Measurements from ENCODE around the gene LAD1.

LAD1 gene

GRCh38 chr1:201356236-201356635 is 42.9 kb downstream of the LAD1 start:
- Histone ChIP-seq H3K27me3 (ENCODE audit: insufficient read depth, low read length) (no peaks in the 10 kb centered on the region), H3K9me3 (ENCODE audit: insufficient read depth, low read depth, low read length) (no peaks in the 10 kb centered on the region), H3K36me3 (ENCODE audit: insufficient read depth, low read length) (no peaks in the 10 kb centered on the region), H3K27ac (ENCODE audit: low read depth, low read length) (no peak overlapping the region), H3K4me1 (ENCODE audit: insufficient read depth, low read length) (peaks cover 4% of the 10 kb centered on the region; the same call in 1 of the 2 replicates), H3K9ac (ENCODE audit: low read depth, low read length) (no peak overlapping the region), H3K4me3 (ENCODE audit: low read length) (no peak overlapping the region)
- WGBS = 91% methylated on average over 5 of the region's 5 CpGs

GRCh38 chr1:201355471-201355870 is 43.7 kb downstream of the LAD1 start:
- H3K9ac ChIP-seq (ENCODE audit: low read depth, low read length) = no peak overlapping the region
- H3K4me3 ChIP-seq (ENCODE audit: low read length) = no peak overlapping the region
- peaks cover 4% of the 10 kb centered on the region; the same call in 1 of the 2 replicates for H3K4me1 ChIP-seq (ENCODE audit: insufficient read depth, low read length)
- H3K27ac ChIP-seq (ENCODE audit: low read depth, low read length) = no peak overlapping the region
- H3K27me3 ChIP-seq (ENCODE audit: insufficient read depth, low read length) = no peaks in the 10 kb centered on the region
- no peaks in the 10 kb centered on the region for H3K36me3 ChIP-seq (ENCODE audit: insufficient read depth, low read length)
- H3K9me3 ChIP-seq (ENCODE audit: insufficient read depth, low read depth, low read length) = no peaks in the 10 kb centered on the region
- WGBS = 94% methylated on average over 7 of the region's 7 CpGs

- H3K4me1 ChIP-seq (ENCODE audit: insufficient read depth, low read length) = peaks cover 4% of the 10 kb centered on the region; the same call in 1 of the 2 replicates
- no peak overlapping the region for H3K27ac ChIP-seq (ENCODE audit: low read depth, low read length)
- no peak overlapping the region for H3K4me3 ChIP-seq (ENCODE audit: low read length)
- 75% methylated on average over 4 of the region's 4 CpGs for WGBS
- no peaks in the 10 kb centered on the region for H3K9me3 ChIP-seq (ENCODE audit: insufficient read depth, low read depth, low read length)
- H3K9ac ChIP-seq (ENCODE audit: low read depth, low read length) = no peak overlapping the region
- H3K27me3 ChIP-seq (ENCODE audit: insufficient read depth, low read length) = no peaks in the 10 kb centered on the region
- no peaks in the 10 kb centered on the region for H3K36me3 ChIP-seq (ENCODE audit: insufficient read depth, low read length)
Measured at GRCh38 chr1:201354901-201355295, 44.2 kb downstream of the LAD1 start.

- Histone ChIP-seq H3K9ac (ENCODE audit: low read depth, low read length) (no peak overlapping the region), H3K27ac (ENCODE audit: low read depth, low read length) (no peak overlapping the region), H3K27me3 (ENCODE audit: insufficient read depth, low read length) (no peaks in the 10 kb centered on the region), H3K9me3 (ENCODE audit: insufficient read depth, low read depth, low read length) (no peaks in the 10 kb centered on the region), H3K4me3 (ENCODE audit: low read length) (no peak overlapping the region), H3K36me3 (ENCODE audit: insufficient read depth, low read length) (no peaks in the 10 kb centered on the region), H3K4me1 (ENCODE audit: insufficient read depth, low read length) (peaks cover 3% of the 10 kb centered on the region; the same call in 1 of the 2 replicates)
- 94% methylated on average over 9 of the region's 9 CpGs for WGBS
Measured at GRCh38 chr1:201354151-201354900, 44.8 kb downstream of the LAD1 start.

GRCh38 chr1:201353186-201353940 is 45.8 kb downstream of the LAD1 start:
- Histone ChIP-seq H3K9me3 (ENCODE audit: insufficient read depth, low read depth, low read length) (no peaks in the 10 kb centered on the region), H3K36me3 (ENCODE audit: insufficient read depth, low read length) (no peaks in the 10 kb centered on the region), H3K27me3 (ENCODE audit: insufficient read depth, low read length) (no peaks in the 10 kb centered on the region), H3K4me1 (ENCODE audit: insufficient read depth, low read length) (0 out of 2 replicates have a peak, but pooled peaks cover 1% of the 10 kb centered on the region), H3K27ac (ENCODE audit: low read depth, low read length) (no peak overlapping the region), H3K4me3 (ENCODE audit: low read length) (no peak overlapping the region), H3K9ac (ENCODE audit: low read depth, low read length) (no peak overlapping the region)
- 83% methylated on average over 13 of the region's 13 CpGs for WGBS

- no peak overlapping the region for H3K9ac ChIP-seq (ENCODE audit: low read depth, low read length)
- H3K4me3 ChIP-seq (ENCODE audit: low read length) = no peak overlapping the region
- H3K36me3 ChIP-seq (ENCODE audit: insufficient read depth, low read length) = no peaks in the 10 kb centered on the region
- H3K9me3 ChIP-seq (ENCODE audit: insufficient read depth, low read depth, low read length) = no peaks in the 10 kb centered on the region
- H3K27me3 ChIP-seq (ENCODE audit: insufficient read depth, low read length) = no peaks in the 10 kb centered on the region
- no peak overlapping the region for H3K27ac ChIP-seq (ENCODE audit: low read depth, low read length)
- H3K4me1 ChIP-seq (ENCODE audit: insufficient read depth, low read length) = peaks cover 13% of the 10 kb centered on the region
Measured at GRCh38 chr1:201351617-201352016, 47.5 kb downstream of the LAD1 start.

- Histone ChIP-seq H3K9ac (ENCODE audit: low read depth, low read length) (no peak overlapping the region), H3K27ac (ENCODE audit: low read depth, low read length) (no peak overlapping the region), H3K4me1 (ENCODE audit: insufficient read depth, low read length) (peaks cover 13% of the 10 kb centered on the region), H3K36me3 (ENCODE audit: insufficient read depth, low read length) (no peaks in the 10 kb centered on the region), H3K9me3 (ENCODE audit: insufficient read depth, low read depth, low read length) (no peaks in the 10 kb centered on the region), H3K27me3 (ENCODE audit: insufficient read depth, low read length) (no peaks in the 10 kb centered on the region), H3K4me3 (ENCODE audit: low read length) (no peak overlapping the region)
- WGBS = 93% methylated on average over 7 of the region's 7 CpGs
Measured at GRCh38 chr1:201350884-201351283, 48.2 kb downstream of the LAD1 start.

GRCh38 chr1:201350361-201350725 is 48.8 kb downstream of the LAD1 start:
- H3K27ac ChIP-seq (ENCODE audit: low read depth, low read length) = no peak overlapping the region
- no peaks in the 10 kb centered on the region for H3K9me3 ChIP-seq (ENCODE audit: insufficient read depth, low read depth, low read length)
- H3K27me3 ChIP-seq (ENCODE audit: insufficient read depth, low read length) = no peaks in the 10 kb centered on the region
- no peak overlapping the region for H3K9ac ChIP-seq (ENCODE audit: low read depth, low read length)
- H3K4me3 ChIP-seq (ENCODE audit: low read length) = no peak overlapping the region
- 88% methylated on average over 2 of the region's 2 CpGs for WGBS
- peaks cover 13% of the 10 kb centered on the region for H3K4me1 ChIP-seq (ENCODE audit: insufficient read depth, low read length)
- no peaks in the 10 kb centered on the region for H3K36me3 ChIP-seq (ENCODE audit: insufficient read depth, low read length)

GRCh38 chr1:201349092-201349491 is 50.0 kb downstream of the LAD1 start:
- Histone ChIP-seq H3K36me3 (ENCODE audit: insufficient read depth, low read length) (no peaks in the 10 kb centered on the region), H3K27me3 (ENCODE audit: insufficient read depth, low read length) (no peaks in the 10 kb centered on the region), H3K9ac (ENCODE audit: low read depth, low read length) (no peak overlapping the region), H3K27ac (ENCODE audit: low read depth, low read length) (no peak overlapping the region), H3K9me3 (ENCODE audit: insufficient read depth, low read depth, low read length) (no peaks in the 10 kb centered on the region), H3K4me3 (ENCODE audit: low read length) (no peak overlapping the region), H3K4me1 (ENCODE audit: insufficient read depth, low read length) (peaks cover 13% of the 10 kb centered on the region)
- WGBS = 78% methylated on average over 4 of the region's 4 CpGs

- Histone ChIP-seq H3K27ac (ENCODE audit: low read depth, low read length) (no peak overlapping the region), H3K9me3 (ENCODE audit: insufficient read depth, low read depth, low read length) (no peaks in the 10 kb centered on the region), H3K9ac (ENCODE audit: low read depth, low read length) (no peak overlapping the region), H3K4me1 (ENCODE audit: insufficient read depth, low read length) (peaks cover 13% of the 10 kb centered on the region), H3K27me3 (ENCODE audit: insufficient read depth, low read length) (no peaks in the 10 kb centered on the region), H3K36me3 (ENCODE audit: insufficient read depth, low read length) (no peaks in the 10 kb centered on the region), H3K4me3 (ENCODE audit: low read length) (no peak overlapping the region)
- WGBS = 22% methylated on average over 6 of the region's 6 CpGs
Measured at GRCh38 chr1:201348211-201348566, 50.9 kb downstream of the LAD1 start.

- Histone ChIP-seq H3K9me3 (ENCODE audit: insufficient read depth, low read depth, low read length) (no peaks in the 10 kb centered on the region), H3K4me3 (ENCODE audit: low read length) (no peak overlapping the region), H3K9ac (ENCODE audit: low read depth, low read length) (no peak overlapping the region), H3K27me3 (ENCODE audit: insufficient read depth, low read length) (no peaks in the 10 kb centered on the region), H3K27ac (ENCODE audit: low read depth, low read length) (peak overlapping the region; percentile 72; the same call in 1 of the 2 replicates), H3K4me1 (ENCODE audit: insufficient read depth, low read length) (peaks cover 13% of the 10 kb centered on the region), H3K36me3 (ENCODE audit: insufficient read depth, low read length) (no peaks in the 10 kb centered on the region)
- 28% methylated on average over 7 of the region's 7 CpGs for WGBS
Measured at GRCh38 chr1:201347498-201348210, 51.5 kb downstream of the LAD1 start.
